DMS53 treated with DMSO at 0.1 percent for 48 hours (cell line): Measurements from ENCODE around the gene TRAF5.

ENCODE experiments used
- DNase-seq: peaks from one replicate; lab custom pipeline; 2025; ENCODE audit not compliant: unreplicated experiment; lab: John Stamatoyannopoulos, UW

Gene TRAF5

GRCh38 chr1:211416628-211417323 is 90.1 kb downstream of the TRAF5 start:
- DNase-seq, result peak; percentile 23

GRCh38 chr1:211420389-211420788 is 93.8 kb downstream of the TRAF5 start:
- no peak for DNase-seq

- no peak for DNase-seq
These were observed 94.3 kb downstream of the TRAF5 start for GRCh38 chr1:211420845-211421454.

- no peak for DNase-seq
These were observed 97.4 kb downstream of the TRAF5 start for GRCh38 chr1:211424018-211424417.
